ENCODE measurements around the gene LMAN2. TPM values are rescaled to one million over a fixed set of nuclear protein-coding genes. Genes with fewer than 3 reads are reported as not detected.

LMAN2 gene
- total and polyA plus RNA-seq, 3 donors from 2014 or later = 254 to 355 (median 355) TPM

DNA sequence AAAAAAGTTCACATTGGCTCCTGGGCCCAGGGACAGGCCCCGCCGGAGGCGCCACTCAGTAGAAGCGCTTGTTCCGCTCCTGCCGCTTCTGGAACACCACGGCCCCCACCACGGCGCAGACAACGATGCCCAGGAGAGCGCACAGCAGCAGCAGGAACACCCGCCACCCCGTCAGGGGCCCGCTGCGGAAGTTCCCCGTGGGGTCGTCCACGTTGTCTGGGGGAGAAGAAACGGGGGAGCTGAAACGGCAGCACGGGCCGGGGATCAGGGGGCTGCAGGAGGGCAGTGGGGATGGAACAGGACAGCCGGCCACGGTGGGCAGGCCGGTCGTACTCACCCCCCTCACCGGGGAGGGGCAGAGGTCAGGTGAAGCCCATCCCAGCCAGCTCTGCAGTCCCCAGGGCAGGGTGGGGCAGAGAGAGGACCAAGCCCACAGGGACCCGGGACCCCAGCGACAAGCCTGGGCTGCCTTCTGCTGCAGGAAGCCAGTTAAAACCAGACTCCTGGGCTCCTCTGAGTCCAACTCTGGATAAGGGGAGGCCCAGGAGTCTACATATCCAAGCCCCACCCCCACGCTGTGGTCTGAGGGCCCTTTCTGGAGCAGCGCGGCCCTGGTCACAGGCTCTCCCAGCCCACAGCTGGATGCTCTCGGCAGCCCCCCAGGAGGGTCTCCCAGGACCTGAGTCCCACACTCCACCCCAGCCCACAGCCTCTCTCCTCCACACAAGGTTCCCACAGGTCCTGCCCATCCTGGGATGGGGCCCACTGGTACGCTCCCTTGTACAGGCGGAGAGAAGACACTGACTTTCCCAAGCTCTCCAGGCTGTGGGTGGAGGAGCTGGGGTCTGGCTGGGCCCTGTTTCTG is 19.2 kb downstream of the LMAN2 start:
- Histone ChIP-seq H3K9me3 (no peaks in the 10 kb centered on the region), H3K36me3 (ENCODE audit: low read depth, missing control alignments) (no peaks in the 10 kb centered on the region), H3K4me3 (no peak overlapping the region), H3K27ac (no peak overlapping the region), H3K4me1 (no peaks in the 10 kb centered on the region), H3K27me3 (no peaks in the 10 kb centered on the region)
- WGBS, 2 donors = 89 to 90% methylated on average over 28 to 32 of the region's 35 CpGs
- DNase-seq = no peak
- intact Hi-C loops (cut with DNase I; ENCODE audit: low total_unique reads) = no loop called here
- TF ChIP-seq CTCF (IDR thresholded peaks at IDR 0.05) (no peak), POLR2A (IDR thresholded peaks at IDR 0.05) (no peak)

- H3K27ac ChIP-seq = no peak overlapping the region
- intact Hi-C loops (cut with DNase I; ENCODE audit: low total_unique reads) = no loop called here
- DNase-seq = no peak
- no peaks in the 10 kb centered on the region for H3K4me1 ChIP-seq
- H3K9me3 ChIP-seq = no peaks in the 10 kb centered on the region
- H3K27me3 ChIP-seq = no peaks in the 10 kb centered on the region
- H3K36me3 ChIP-seq (ENCODE audit: low read depth, missing control alignments) = no peaks in the 10 kb centered on the region
- no peak for TF ChIP-seq CTCF (IDR thresholded peaks at IDR 0.05)
- TF ChIP-seq POLR2A (IDR thresholded peaks at IDR 0.05) = no peak
- 84 to 90% methylated on average over 21 to 27 of the region's 27 CpGs for WGBS, 2 donors
- no peak overlapping the region for H3K4me3 ChIP-seq
Observed at GRCh38 chr5:177330991-177331842, 20.3 kb downstream of the LMAN2 start.

GRCh38 chr5:177329883-177330282 is 21.6 kb downstream of the LMAN2 start:
- intact Hi-C loops (cut with DNase I; ENCODE audit: low total_unique reads) = no loop called here
- 91 to 96% methylated on average over 6 of the region's 6 CpGs for WGBS, 2 donors
- H3K27me3 ChIP-seq = no peaks in the 10 kb centered on the region
- H3K27ac ChIP-seq = no peak overlapping the region
- H3K9me3 ChIP-seq = no peaks in the 10 kb centered on the region
- no peak for TF ChIP-seq CTCF (IDR thresholded peaks at IDR 0.05)
- no peak for TF ChIP-seq POLR2A (IDR thresholded peaks at IDR 0.05)
- H3K4me3 ChIP-seq = no peak overlapping the region
- no peaks in the 10 kb centered on the region for H3K36me3 ChIP-seq (ENCODE audit: low read depth, missing control alignments)
- DNase-seq = no peak
- H3K4me1 ChIP-seq = no peaks in the 10 kb centered on the region

DNA sequence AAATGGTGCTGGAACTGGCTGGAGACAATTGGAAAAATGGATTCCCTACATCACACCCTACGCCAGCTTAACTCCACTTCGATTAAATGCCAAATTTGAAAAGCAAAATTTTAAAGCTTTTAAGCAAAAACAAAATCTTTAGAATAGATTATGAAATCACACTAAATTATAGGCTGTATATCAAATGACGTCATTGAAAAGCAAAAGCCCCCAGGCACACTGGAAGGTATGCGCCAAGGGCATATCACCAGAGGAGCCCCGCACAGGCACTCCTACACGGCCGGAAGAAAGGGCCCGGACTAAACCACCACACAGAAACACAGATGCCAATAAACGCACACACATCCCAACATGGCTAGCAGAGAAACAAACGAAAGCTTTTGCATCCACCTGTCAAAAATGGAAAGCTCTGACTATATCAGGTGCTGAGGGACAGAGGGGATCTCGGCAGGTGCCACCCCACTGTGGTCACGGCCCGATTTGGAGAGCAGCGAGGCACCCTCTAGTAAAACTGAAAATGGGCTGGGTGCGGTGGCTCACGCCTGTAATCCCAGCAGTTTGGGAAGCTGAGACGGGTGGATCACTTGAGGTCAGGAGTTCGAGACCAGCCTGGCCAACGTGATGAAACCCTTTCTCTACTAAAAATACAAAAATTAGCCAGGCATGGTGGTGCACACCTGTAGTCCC is 22.8 kb downstream of the LMAN2 start:
- 87 to 92% methylated on average over 19 of the region's 19 CpGs for WGBS, 2 donors
- H3K4me1 ChIP-seq = no peaks in the 10 kb centered on the region
- H3K36me3 ChIP-seq (ENCODE audit: low read depth, missing control alignments) = no peaks in the 10 kb centered on the region
- no peaks in the 10 kb centered on the region for H3K27me3 ChIP-seq
- no peaks in the 10 kb centered on the region for H3K9me3 ChIP-seq
- H3K4me3 ChIP-seq = no peak overlapping the region
- intact Hi-C loops (cut with DNase I; ENCODE audit: low total_unique reads) = no loop called here
- TF ChIP-seq POLR2A (IDR thresholded peaks at IDR 0.05) (no peak), CTCF (IDR thresholded peaks at IDR 0.05) (no peak)
- no peak for DNase-seq
- H3K27ac ChIP-seq = no peak overlapping the region
